Forelimb muscle (tissue), 1 donor: ENCODE measurements around the gene USP15. TPM values are rescaled to one million over a fixed set of nuclear protein-coding genes. Genes with fewer than 3 reads are reported as not detected.
"Not testable (repeated sequence)": the region's sequence is repeated elsewhere in the genome, so short reads cannot be mapped to it uniquely, and the experiment has no call there.

ENCODE experiments used
- DNase-seq: peaks from one replicate; pipeline ENCODE4 v3.0.0-alpha.2; 2013; ENCODE audit warnings: low read depth
- polyA plus RNA-seq: library from polyadenylated mRNA; unstranded; fragments of 120-200 nt; gene quantifications from one replicate; pipeline ENCODE4 v1.2.1, GENCODE V29; 2013; ENCODE audit not compliant: insufficient read length

Gene USP15
- polyA plus RNA-seq, 1 donor = 39.1 TPM

DNA sequence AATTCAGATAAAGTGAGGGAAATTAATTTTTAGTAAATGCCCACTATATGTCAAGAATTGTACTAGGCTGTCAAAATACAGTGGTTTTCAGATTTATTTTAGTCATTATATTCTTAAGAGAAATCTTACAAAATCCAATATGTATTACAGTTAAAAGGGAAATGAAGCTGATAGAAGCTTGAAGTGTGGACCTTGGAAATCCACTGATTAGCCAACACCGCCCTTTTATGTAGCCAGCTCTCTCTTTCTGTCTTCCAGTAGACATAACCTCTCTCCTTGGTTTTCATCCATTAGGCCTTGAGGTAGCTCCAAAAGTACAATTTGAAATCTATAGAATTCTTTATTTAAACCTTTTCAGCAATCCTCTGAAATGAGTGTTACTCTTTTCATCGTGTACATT, 63.2 kb downstream of the USP15 start:
- DNase-seq = no peak

DNA sequence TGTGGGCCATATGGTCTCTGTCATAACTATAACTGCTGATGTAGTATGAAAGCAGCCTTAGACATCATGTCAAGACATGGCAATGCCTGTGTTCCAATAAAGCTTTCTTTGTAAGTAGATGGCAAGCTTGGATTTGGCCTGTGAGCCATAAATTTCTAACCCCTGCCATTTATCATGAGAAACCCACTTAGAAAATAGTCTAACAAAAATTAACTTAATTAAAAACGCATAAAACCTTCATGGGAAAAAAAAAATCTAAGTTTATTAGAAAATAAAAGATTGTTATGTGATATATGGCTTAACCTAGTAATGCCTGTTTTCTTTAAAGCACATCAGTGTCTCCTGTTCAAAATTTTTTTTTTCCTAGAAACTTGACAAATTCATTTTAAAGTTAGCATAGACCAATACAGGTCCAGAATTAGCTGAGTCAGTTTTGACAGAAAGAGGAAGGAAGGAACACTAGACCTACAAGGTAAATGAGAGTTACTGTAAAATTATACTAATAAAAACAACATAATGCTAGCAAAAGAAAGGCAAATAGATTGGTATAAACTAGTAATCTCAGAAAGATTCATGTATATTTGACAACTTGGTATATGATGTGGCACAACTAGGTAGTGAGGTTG, 68.2 kb downstream of the USP15 start:
- DNase-seq = no peak

DNA sequence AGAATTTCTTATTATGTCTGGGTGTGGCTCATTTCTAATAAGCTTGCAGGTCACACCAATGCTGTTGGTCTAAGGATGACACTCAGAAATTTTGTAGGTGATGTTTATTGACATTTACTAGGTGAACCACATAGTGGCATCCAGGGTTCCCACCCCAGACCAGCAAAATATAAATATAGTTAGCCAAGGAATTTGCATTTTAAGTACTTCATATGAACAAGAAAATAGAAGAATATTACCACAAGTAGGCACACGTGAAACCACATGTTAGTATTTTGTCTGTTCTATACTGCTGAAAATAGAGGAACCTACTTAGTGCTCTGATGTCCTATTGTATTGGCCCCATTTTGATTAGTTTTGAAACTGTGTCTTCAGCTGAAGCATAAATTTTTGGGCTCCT, 71.1 kb downstream of the USP15 start:
- no peak for DNase-seq

DNA sequence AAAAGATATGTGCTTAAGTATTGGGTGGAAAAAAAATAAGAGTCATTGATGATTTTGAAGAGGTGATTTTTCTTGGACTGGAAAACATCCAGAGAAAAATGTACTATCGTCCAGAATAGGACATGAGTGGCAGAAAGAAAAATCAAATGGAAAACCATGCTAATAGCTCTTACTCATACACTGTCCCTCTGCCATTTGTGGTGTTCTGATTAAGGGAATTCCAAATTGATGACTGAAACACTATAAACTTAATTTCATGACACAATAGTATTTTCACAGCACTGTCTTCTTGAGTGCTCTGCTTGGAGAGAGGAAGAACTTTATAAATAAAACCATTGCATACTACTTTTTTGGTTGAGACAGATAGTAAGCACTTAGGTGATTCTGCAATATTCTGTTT, 72.4 kb downstream of the USP15 start:
- DNase-seq = no peak

DNA sequence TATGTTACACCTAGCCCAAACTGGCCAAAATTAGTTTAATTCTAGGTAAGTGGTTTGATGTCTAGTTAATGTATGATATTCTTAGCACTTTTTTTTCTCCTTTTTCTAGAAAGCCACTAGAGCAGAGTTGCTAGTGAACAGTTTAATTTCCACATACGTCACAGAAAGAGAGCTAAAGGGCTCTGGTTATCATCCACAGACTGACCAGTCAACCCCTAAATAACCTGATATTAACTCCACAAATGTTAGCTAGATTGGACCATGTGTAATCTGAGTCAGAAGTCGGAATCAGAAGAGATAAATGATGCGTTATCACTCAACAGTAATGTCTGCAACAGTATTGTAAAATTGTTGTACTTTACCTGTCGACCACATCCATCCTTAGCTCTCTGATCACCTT, 74.9 kb downstream of the USP15 start:
- DNase-seq = no peak

DNA sequence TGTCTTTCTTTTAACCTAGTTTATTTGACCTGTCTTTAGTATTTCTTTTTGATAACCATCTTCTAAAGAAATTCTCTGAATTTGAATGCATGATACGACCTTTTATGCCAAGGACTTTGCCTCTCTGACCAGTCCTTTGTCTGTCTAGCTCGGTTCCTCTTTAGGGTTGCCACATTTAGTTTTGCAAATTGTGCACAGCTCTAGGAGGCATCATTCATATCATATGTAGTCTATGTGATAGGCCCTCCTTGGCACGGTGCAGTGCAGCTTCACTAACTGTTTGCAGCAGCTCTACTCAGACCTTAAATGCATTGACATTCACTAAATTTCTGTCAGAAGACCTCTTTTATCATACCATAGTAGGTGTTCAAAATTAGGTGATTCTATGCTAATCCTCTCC, 75.6 kb downstream of the USP15 start:
- DNase-seq = no peak

DNA sequence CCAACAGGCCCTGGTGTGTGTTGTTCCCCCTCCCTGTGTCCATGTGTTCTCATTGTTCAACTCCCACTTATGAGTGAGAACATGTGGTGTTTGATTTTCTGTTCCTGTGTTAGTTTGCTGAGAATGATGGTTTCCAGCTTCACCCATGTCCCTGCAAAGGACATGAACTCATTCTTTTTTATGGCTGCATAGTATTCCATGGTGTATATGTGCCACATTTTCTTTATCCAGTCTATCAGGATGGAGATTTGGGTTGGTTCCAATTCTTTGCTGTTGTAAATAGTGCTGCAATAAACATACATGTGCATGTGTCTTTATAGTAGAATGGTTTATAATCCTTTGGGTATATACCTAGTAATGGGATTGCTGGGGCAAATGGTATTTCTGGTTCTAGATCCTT, 77.4 kb downstream of the USP15 start:
- not testable (repeated sequence) for DNase-seq

DNA sequence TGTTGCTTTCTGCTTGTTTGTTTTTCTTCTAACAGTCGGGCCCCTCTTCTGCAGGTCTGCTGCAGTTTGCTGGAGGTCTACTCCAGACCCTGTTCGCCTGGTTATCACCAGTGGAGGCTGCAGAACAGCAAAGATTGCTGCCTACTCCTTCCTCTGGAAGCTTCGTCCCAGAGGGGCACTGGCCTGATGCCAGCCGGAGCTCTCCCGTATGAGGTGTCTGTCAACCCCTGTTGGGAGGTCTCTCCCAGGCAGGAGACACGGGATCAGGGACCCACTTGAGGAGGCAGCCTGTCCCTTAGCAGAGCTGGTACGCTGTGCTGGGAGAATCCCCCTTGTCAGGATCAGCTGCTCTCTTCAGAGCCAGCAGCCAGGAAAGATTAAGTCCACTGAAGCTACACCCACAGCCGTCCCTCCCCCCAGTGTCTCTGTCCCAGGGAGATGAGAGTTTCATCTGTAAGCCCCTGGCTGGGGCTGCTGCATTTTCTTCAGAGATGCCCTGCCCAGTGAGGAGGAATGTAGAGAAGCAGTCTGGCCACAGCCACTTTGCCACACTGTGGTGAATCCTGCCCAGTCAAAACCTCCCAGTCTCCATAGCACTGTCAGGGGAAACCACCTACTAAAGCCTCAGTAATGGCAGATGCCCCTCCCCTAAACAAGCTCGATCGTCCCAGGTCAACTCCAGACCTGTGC, 82.6 kb downstream of the USP15 start:
- not testable (repeated sequence) for DNase-seq

DNA sequence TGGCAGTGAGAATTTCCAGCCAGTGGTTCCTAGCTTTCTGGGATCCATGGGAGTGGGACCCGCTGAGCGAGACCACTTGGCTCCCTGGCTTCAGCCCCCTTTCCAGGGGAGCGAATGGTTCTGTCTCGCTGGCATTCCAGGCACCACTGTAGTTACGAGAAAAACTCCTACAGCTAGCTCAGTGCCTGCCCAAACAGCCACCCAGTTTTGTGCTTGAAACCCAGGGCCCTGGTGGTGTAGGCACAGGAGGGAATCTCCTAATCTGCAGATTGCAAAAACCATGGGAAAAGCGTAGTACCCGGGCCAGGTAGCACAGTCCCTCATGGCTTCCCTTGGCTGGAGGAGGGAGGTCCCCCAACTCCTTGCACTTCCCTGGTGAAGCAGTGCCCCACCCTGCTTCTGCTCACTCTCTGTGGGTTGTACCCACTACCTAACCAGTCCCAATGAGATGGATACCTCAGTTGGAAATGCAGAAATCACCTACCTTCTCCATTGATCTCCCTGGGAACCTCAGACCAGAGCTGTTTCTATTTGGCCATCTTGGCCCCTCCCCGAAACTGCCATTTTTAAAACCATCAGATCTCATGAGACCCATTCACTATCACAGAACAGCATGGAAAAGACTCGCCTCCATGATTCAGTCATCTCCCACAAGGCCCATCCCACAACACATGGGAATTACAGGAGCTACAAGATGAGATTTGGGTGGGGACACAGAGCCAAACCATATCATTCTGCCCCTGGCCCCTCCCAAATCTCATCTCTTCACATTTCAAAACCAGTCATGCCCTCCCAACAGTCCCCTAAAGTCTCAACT, 83.3 kb downstream of the USP15 start:
- DNase-seq = not testable (repeated sequence)

DNA sequence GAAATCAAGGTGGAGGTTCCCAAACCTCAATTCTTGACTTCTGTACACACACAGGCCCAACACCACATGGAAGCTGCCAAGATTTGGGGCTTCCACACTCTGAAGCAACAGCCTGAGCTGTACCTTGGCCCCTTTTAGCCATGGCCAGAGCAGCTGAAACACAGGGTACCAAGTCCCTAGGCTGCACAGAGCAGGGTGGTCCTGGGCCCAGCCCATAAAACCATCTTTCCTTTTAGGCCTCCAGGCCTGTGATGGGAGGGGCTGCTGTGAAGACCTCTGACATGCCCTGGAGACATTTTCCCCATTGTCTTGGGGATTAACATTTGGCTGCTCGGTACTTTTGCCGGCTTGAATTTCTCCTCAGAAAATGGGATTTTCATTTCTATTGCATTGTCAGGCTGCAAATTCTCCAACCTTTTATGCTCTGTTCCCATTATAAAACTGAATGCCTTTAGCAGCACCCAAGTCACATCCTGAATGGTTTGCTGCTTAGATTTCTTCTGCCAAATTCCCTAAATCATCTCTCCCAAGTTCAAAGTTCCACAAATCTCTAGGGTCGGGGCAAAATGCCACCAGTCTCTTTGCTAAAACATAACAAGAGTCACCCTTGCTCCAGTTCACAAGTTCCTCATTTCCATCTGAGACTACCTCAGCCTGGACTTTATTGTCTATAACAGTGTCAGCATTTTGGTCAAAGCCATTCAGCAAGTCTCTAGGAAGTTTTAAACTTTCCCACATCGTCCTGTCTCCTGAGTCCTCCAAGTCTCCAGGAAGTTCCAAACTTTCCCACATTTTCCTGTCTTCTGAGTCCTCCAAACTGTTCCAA, 84.7 kb downstream of the USP15 start:
- not testable (repeated sequence) for DNase-seq

DNA sequence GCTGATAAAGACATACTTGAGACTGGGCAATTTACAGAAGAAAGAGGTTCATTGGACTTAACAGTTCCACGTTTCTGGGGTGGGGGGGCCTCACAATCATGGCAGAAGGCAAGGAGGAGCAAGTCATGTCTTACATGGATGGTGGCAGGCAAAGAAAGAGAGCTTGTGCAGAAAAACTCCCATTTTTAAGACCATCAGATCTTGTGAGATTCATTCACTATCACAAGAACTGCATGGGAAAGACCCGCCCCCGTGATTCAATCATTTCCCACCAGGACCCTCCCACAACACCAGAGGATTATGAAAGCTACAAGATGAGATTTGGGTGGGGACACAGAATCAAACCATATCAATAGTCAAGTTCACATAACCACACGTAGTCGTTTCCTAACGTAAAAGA, 85.5 kb downstream of the USP15 start:
- no peak for DNase-seq

DNA sequence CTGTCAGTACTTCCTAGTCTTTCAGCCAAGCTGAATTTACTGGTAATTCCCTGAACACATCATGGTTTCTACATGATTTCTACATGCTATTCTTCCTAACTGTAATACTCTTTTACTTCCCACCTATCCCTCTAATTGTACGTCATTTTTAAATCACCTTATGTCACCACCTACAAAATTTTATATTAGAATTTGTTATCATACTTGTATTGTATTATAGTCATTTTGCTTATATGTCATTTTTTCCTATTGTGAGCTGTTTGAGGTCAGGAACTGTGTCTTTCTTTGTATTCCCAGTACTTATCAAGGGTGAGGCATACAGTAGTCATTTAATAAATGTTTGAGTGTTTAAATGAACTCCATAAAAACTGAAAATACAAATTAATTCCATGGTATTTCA, 86.6 kb downstream of the USP15 start:
- no peak for DNase-seq

DNA sequence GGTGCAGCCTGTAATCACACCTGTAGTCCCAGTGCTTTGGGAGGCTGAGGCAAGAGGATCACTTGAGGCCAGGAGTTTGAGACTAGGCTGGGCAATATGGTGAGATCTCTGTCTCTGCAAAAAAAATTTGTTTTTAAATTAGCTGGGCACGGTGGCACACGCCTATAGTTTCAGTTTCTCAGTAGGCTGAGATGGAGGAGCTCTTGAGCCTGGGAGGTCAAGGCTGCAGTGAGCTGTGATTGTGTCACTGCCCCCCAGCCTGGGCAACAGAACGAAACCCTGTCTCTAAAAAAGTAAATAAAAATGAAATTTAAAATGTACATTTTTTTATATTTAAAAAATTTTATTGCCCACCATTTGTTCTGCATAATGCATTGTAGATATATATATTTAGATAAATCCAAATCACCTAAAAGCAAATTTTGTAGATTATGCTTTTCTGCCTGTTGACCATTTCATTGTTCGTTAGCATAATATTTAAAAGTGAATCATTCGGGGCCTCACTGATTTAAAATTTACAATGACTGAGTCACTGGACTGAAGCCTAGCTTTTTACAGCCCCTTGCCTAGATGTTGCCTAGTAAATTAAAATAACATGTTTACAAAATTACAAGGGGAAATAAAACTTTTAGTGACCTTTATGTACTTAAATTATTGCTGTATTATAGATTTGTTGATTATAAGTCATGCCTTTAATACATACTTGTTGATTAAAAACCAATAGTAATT, 87.9 kb downstream of the USP15 start:
- no peak for DNase-seq

DNA sequence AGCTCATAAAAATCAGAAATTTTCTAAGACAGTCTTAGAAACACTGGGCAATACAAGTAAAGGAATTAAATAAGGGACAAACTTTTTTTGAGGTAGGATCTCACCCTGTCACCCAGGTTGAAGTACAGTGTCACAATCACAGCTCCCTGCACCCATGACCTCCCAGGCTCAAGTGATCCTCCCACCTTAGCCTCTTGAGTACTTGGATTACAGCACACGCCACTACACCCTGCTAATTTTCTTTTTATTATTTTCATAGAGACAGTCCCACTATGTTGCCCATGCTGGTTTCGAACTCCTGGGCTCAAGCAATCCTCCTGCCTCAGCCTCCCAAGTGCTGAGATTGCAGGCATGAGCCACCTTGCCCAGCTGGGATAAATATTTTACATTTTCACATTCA, 90.3 kb downstream of the USP15 start:
- no peak for DNase-seq

DNA sequence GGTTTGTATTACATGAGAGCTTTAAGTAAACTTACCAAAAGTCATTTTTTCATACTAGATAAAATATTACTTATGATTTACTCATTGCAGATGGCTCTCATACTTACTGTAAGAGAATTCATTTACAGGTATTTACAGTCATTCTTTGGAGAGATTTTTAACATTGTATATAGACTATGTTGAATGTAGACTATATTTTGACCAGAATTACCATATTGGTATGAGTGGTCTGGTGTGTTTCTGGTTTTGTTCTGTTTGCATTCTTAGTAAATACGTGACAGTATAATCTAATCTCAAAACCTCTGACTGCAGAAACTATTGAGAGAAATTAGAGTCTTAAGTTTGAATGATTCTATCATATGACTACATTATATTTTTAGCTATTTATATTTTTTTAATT, 91.1 kb downstream of the USP15 start:
- DNase-seq = no peak

DNA sequence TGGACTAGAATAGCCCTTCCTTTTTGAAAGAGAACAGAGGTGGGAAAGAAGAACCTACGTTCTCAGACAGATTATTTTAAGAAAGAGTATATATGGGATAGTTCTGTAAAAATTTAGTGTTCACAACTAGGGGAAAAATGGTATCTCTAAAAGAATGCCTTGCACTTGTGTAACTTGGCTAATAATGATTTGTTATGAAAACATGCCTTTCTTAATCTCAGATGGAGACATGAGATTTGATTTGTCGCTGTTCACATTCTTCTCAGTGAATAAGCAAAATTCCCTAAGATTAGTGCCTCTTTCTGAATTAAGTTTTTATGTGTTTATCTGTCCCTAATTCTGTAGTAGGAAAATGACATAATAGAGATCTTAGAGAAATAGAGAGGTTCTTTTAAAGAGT, 100.8 kb downstream of the USP15 start:
- DNase-seq = no peak

DNA sequence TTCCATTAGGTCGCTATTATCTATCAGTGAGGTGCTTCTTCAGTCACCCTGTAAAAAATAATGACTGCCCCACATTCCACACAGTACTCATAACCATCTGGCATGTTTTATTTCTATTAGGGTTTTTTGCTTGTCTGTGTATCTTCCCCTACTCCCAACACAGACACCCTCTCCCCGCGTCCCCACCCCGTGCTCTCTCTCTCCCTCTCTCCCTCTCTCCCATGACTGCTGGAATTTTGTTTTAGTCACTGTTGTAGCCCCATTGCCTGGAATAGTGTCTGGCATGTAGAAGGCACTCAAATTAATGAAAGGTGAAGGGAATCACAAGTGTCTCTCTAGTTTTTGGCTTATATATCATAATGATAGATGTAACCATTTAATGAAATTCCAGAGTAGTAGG, 103.3 kb downstream of the USP15 start:
- no peak for DNase-seq

DNA sequence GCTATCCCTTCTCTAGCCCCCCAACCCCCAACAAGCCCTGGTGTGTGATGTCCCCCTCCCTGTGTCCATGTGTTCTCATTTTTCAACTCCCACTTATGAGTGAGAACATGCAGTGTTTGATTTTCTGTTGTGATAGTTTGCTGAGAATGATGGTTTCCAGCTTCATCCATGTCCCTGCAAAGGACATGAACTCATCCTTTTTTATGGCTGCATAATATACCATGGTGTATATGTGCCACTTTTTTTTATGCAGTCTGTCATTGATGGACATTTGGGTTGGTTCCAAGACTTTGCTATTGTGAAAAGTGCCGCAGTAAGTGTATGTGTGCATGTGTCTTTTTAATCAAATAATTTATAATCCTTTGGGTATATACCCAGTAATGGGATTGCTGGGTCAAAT, 104.5 kb downstream of the USP15 start:
- DNase-seq = not testable (repeated sequence)

DNA sequence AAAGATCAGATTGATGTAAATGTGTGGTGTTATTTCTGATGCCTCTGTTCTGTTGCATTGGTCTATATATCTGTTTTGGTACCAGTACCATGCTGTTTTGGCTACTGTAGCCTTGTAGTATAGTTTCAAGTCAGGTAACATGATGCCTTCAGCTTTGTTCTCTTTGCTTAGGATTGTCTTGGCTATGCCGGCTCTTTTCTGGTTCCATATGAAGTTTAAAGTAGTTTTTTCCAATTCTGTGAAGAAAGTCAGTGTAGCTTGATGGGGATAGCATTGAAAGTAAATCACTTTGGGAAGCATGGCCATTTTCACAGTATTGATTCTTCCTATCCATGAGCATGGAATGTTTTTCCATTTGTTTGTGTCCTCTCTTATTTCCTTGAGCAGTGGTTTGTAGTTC, 105.6 kb downstream of the USP15 start:
- DNase-seq = not testable (repeated sequence)

DNA sequence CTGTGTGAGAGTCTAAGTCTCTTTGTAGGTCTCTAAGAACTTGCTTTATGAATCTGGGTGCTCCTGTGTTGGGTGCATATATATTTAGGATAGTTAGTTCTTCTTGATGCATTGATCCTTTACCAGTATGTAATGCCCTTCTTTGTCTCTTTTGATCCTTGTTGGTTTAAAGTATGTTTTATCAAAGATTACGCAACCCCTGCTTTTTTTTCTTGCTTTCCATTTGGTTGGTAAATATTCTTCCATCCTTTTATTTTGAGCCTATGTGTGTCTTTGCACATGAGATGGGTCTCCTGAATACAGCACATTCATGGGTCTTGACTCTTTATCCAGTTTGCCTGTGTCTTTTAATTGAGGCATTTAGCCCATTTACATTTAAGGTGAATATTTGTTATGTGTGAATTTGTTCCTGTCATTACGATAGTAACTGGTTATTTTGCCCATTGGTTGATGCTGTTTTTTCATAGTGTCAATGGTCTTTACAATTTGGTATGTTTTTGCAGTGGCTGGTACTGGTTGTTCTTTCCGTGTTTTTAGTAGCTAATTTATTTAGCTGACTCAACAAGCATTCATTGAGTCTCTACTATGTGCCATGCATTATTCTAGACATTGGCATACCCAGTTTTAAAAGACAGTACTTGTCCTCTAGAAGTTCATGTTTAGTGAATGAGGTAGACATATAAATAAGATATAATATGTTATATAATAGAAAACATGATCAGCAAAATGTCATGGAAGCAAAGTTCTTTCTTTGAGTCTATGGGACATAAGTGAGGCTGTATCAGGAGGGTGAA, 108.4 kb downstream of the USP15 start:
- not testable (repeated sequence) for DNase-seq
